ENCODE measurements around the gene ABLIM3.

The ABLIM3 gene

DNA sequence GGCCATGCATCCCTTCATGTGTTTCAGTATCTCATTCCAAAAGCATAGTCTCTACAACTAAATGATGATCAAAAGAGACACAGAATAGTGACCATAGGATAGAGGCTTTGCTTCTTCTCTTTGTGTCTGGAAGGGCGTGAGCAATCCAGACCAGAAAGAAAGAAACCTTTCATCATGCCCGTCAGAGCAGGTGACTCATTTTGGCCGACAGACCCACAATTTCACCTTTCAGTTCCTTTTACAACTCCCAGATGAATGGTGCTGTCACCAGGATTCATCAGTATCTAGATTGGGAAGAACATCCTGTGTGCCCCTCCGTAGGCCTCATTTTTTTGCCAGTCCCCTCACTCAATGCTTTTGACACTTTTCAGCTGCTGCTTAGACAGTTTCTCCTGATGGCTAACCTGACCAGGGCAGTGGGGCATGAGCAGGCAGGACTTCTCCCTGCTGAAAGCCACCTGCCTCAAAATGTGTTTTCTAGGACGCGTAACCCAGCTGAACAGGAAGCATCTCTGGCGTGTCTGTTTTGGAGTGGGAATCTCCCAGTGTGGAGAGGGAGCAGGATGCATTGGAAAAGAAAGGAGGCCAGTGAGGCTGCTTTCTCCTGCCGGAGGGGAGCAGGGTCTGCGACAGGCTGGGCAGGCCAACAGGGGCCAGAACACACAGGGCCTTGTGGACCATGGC is 21.2 kb downstream of the ABLIM3 start:
- no peaks in the 10 kb centered on the region for H3K36me3 ChIP-seq (ENCODE audit: control insufficient read depth, insufficient read depth, low read length)
- H3K9me3 ChIP-seq (ENCODE audit: control insufficient read depth, insufficient read depth, low read length) = no peaks in the 10 kb centered on the region
- H3K27me3 ChIP-seq (ENCODE audit: control insufficient read depth, insufficient read depth, low read length) = no peaks in the 10 kb centered on the region
- H3K4me3 ChIP-seq (ENCODE audit: low read depth, low read length) = no peak overlapping the region
- no peak overlapping the region for H3K9ac ChIP-seq (ENCODE audit: low read depth, low read length)
- H3K4me1 ChIP-seq (ENCODE audit: control insufficient read depth, insufficient read depth, low read length) = no peaks in the 10 kb centered on the region

DNA sequence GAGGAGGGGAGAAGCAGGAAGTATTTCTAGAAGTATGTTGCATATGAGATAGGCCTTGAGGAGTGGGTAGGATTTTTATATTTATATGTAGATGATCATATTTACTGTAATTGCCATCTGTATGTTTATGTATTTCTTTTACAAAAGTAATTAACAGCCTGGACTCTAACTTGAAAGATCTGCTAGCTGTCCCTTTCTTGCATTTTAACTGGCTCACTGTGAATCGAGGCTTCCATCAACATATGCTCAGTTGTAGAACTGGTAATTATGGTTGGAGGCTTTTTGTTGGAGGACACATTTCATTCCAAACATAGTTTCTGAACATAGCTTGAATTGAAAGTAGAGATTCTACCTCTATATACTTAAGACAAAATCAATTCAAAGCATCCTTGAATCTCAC is 23.4 kb downstream of the ABLIM3 start:
- Histone ChIP-seq H3K4me3 (ENCODE audit: low read depth, low read length) (no peak overlapping the region), H3K36me3 (ENCODE audit: control insufficient read depth, insufficient read depth, low read length) (no peaks in the 10 kb centered on the region), H3K9ac (ENCODE audit: low read depth, low read length) (no peak overlapping the region), H3K27me3 (ENCODE audit: control insufficient read depth, insufficient read depth, low read length) (no peaks in the 10 kb centered on the region), H3K9me3 (ENCODE audit: control insufficient read depth, insufficient read depth, low read length) (no peaks in the 10 kb centered on the region), H3K4me1 (ENCODE audit: control insufficient read depth, insufficient read depth, low read length) (no peaks in the 10 kb centered on the region)

DNA sequence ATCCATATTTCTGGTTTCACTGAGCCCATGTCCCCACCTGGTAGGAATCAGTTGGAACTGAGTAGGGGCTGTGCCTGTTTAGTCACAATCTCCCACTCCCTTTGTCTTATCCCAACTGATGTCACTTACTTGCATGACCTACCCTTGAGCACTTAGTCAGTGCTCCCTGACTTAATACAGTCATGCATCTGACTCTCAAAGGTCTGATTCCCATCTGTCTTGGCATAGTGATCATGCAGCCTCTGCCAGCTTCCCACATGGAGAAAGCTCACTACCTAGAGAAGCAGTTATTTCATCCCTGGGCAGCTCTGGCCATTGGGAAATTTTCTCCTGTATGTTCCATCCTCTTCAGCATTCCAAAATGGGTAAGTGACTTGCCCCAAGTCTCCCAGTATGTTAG is 24.8 kb downstream of the ABLIM3 start:
- no peak overlapping the region for H3K4me3 ChIP-seq (ENCODE audit: low read depth, low read length)
- H3K4me1 ChIP-seq (ENCODE audit: control insufficient read depth, insufficient read depth, low read length) = no peaks in the 10 kb centered on the region
- no peaks in the 10 kb centered on the region for H3K9me3 ChIP-seq (ENCODE audit: control insufficient read depth, insufficient read depth, low read length)
- no peaks in the 10 kb centered on the region for H3K36me3 ChIP-seq (ENCODE audit: control insufficient read depth, insufficient read depth, low read length)
- no peaks in the 10 kb centered on the region for H3K27me3 ChIP-seq (ENCODE audit: control insufficient read depth, insufficient read depth, low read length)
- no peak overlapping the region for H3K9ac ChIP-seq (ENCODE audit: low read depth, low read length)

DNA sequence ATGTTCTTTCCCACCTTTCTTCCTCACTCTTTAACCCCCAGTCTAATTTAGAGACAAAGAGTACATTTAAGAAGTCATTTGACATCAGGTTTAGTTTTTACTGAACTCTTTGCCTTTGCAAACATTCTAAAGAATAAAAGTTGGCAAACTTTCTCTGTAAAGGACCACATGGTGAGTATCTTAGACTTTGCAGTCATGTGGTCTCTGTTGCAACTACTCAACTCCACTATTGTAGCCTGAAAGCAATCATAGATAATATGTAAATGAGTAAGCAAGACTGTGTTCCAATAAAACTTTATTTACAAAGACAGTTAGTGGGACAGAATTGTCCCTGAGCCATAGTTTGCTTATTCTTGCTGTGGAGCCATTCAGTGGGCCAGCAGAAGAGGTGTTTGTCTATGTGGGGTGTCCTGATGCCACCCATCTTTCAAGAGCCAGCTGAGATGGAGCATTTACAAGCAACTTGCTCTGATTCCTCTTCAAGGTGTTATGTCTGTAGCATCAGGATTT is 25.4 kb downstream of the ABLIM3 start:
- no peak overlapping the region for H3K4me3 ChIP-seq (ENCODE audit: low read depth, low read length)
- no peaks in the 10 kb centered on the region for H3K27me3 ChIP-seq (ENCODE audit: control insufficient read depth, insufficient read depth, low read length)
- no peaks in the 10 kb centered on the region for H3K4me1 ChIP-seq (ENCODE audit: control insufficient read depth, insufficient read depth, low read length)
- H3K9ac ChIP-seq (ENCODE audit: low read depth, low read length) = no peak overlapping the region
- H3K9me3 ChIP-seq (ENCODE audit: control insufficient read depth, insufficient read depth, low read length) = no peaks in the 10 kb centered on the region
- H3K36me3 ChIP-seq (ENCODE audit: control insufficient read depth, insufficient read depth, low read length) = no peaks in the 10 kb centered on the region

DNA sequence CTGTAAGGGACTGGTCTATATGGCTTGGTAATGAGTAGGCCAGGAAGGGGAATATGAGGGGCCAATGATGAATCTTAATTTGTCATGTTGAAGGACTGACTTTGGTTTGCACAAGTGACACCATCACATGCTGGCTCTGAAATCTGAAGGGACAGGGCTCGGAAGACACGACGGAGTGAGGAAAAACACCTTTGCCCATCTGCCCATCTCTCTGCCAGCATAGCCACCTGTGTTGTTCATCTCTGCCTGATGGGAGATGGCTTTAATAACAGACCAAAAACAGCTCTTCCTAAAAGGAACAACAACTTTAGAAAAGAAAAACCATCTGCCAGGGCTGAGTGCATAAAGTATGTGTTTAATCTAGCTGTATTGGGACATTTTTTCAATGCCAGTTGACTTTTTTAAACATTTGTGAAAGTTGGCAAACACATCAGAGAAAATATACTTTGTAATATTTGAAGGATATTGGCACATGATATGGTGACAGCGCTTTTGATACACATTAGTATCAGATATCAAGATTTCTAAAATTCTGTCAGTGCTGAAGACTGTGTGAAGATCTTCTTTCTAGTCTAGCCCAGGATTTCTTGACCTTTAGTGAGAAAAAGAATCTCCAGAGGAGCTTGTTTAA is 27.1 kb downstream of the ABLIM3 start:
- Histone ChIP-seq H3K9me3 (ENCODE audit: control insufficient read depth, insufficient read depth, low read length) (no peaks in the 10 kb centered on the region), H3K4me1 (ENCODE audit: control insufficient read depth, insufficient read depth, low read length) (no peaks in the 10 kb centered on the region), H3K9ac (ENCODE audit: low read depth, low read length) (no peak overlapping the region), H3K27me3 (ENCODE audit: control insufficient read depth, insufficient read depth, low read length) (no peaks in the 10 kb centered on the region), H3K4me3 (ENCODE audit: low read depth, low read length) (no peak overlapping the region), H3K36me3 (ENCODE audit: control insufficient read depth, insufficient read depth, low read length) (no peaks in the 10 kb centered on the region)

DNA sequence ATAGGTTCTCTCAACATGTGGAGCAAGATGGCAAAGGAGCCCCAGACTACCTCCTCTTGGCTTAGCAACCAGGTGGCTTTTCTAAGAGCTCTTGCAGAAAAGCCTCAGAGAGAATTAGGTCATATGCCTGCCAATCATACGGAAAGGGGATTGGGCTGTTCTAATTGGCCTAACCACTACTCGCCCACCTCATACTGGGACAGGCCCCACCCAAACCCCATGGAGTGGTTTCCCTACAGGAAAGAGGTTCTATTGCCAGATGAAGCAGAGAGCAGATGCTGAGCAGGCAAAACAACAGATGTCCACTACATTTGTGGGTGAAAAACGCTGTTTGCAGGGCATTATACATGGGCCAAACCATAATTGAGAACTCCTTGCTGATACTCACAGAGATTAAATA is 29.0 kb downstream of the ABLIM3 start:
- Histone ChIP-seq H3K27me3 (ENCODE audit: control insufficient read depth, insufficient read depth, low read length) (no peaks in the 10 kb centered on the region), H3K4me1 (ENCODE audit: control insufficient read depth, insufficient read depth, low read length) (no peaks in the 10 kb centered on the region), H3K4me3 (ENCODE audit: low read depth, low read length) (no peak overlapping the region), H3K9me3 (ENCODE audit: control insufficient read depth, insufficient read depth, low read length) (no peaks in the 10 kb centered on the region), H3K9ac (ENCODE audit: low read depth, low read length) (no peak overlapping the region), H3K36me3 (ENCODE audit: control insufficient read depth, insufficient read depth, low read length) (no peaks in the 10 kb centered on the region)

DNA sequence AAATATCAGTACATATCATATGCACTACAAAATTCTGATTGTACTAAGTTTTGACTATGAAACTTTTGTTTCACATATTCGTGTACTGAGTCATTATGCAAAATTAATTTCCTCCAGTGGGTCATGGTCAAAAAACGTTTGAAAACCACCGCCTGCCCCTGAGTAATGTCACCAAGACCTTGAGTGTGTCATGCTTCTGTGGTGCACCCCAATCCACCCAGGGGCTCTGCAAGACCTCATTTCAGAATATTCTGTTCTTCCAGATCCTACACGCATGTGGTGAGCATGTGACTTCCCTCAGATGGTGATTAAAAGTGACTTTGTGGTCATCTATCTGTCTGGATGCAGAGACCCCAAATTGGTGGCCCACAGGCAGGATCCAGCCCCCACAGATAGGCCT is 31.0 kb downstream of the ABLIM3 start:
- Histone ChIP-seq H3K9me3 (ENCODE audit: control insufficient read depth, insufficient read depth, low read length) (no peaks in the 10 kb centered on the region), H3K27me3 (ENCODE audit: control insufficient read depth, insufficient read depth, low read length) (no peaks in the 10 kb centered on the region), H3K4me3 (ENCODE audit: low read depth, low read length) (no peak overlapping the region), H3K4me1 (ENCODE audit: control insufficient read depth, insufficient read depth, low read length) (no peaks in the 10 kb centered on the region), H3K9ac (ENCODE audit: low read depth, low read length) (no peak overlapping the region), H3K36me3 (ENCODE audit: control insufficient read depth, insufficient read depth, low read length) (no peaks in the 10 kb centered on the region)

DNA sequence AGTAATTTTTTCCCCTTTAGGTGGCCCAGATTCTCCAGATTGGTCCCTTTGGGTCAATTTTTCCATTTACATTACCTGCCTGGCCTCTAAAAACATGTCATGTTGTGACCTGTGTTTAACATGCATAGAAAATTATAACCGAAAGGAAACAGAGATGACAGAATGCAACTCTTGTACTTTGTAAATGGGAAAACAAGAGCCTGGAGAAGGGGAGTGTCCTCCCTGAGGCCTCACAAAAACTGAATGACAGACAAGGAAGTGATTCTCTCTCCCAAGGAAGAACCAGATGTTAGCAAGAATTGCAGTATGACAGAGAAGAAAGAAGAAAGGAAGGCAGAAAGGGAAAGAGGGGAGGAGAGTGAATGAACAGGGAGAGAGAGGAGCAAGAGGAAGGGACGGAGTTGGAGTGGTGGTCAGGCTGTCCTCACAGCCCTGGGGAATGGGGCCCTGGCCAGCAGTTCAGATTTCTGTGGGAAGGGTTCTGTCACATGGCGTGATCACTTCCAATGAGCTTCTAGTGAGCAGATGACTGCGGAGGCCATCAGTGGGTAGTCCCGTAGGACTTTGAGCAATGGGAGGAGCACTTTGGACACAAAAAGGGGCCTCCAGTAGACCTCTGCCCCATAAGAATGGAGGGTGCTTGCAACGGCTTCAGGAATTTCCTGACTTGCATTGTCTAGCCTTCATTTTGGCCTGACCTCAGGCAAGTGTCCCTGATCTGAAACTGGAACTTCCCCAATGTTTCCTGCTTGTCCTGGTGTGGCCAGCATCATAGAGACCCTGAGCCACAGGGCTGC is 31.6 kb downstream of the ABLIM3 start:
- Histone ChIP-seq H3K36me3 (ENCODE audit: control insufficient read depth, insufficient read depth, low read length) (no peaks in the 10 kb centered on the region), H3K9ac (ENCODE audit: low read depth, low read length) (no peak overlapping the region), H3K27me3 (ENCODE audit: control insufficient read depth, insufficient read depth, low read length) (no peaks in the 10 kb centered on the region), H3K4me1 (ENCODE audit: control insufficient read depth, insufficient read depth, low read length) (no peaks in the 10 kb centered on the region), H3K4me3 (ENCODE audit: low read depth, low read length) (no peak overlapping the region), H3K9me3 (ENCODE audit: control insufficient read depth, insufficient read depth, low read length) (no peaks in the 10 kb centered on the region)

DNA sequence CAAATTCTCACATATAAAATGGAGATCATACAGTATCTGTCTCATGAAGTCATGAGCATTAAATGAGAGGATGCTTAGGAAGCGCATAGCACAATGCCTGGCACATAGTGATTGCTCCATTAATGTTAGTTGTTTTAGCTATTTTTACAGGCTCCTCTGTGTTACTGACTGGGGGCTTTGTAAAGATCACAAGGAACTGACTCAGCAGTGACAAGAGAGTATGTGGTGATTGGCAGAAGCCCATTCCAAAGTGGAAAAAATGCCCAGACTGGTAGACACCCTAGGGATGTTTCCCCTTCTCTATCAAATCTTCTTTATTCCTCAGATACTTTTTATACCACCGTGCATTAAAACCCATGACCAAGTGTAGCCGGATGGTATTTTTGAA is 33.5 kb downstream of the ABLIM3 start:
- no peak overlapping the region for H3K4me3 ChIP-seq (ENCODE audit: low read depth, low read length)
- no peaks in the 10 kb centered on the region for H3K4me1 ChIP-seq (ENCODE audit: control insufficient read depth, insufficient read depth, low read length)
- H3K9ac ChIP-seq (ENCODE audit: low read depth, low read length) = no peak overlapping the region
- no peaks in the 10 kb centered on the region for H3K9me3 ChIP-seq (ENCODE audit: control insufficient read depth, insufficient read depth, low read length)
- no peaks in the 10 kb centered on the region for H3K27me3 ChIP-seq (ENCODE audit: control insufficient read depth, insufficient read depth, low read length)
- H3K36me3 ChIP-seq (ENCODE audit: control insufficient read depth, insufficient read depth, low read length) = no peaks in the 10 kb centered on the region

DNA sequence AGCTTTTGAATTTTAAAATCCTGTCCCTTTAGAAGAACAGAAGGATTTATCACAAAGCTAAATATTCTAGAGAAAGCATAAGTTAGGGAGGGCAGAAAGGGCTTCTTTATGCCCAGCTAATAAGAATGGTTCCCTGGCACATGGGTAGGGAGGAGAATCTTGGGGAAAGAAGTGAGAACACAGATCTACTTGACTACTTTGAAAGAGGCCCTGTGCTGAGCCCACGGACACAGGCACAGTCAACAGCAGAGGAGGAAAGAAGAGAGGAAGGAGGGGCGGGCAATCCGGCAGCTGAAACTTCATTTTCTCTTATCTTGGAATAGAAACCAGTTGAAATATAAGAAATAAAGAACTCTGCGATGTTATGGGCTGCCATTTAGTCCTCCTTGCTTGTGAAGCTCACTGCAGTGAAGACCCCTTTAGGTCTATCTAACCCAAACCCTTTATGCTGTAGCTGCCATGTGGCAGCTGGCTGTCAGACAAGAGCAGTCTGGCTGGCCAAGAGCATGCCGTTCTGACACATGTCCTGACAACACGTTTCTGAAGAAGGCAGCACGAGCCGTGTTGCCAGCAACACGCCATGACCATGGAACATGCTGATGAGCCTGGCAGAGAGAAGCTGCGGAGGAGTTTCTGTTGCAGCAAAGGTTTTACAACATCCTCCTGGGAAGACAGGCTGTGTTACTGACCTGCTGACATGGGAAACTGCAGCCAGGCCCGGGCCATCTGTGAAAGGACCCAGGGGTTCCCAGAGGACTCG is 34.2 kb downstream of the ABLIM3 start:
- Histone ChIP-seq H3K36me3 (ENCODE audit: control insufficient read depth, insufficient read depth, low read length) (no peaks in the 10 kb centered on the region), H3K9me3 (ENCODE audit: control insufficient read depth, insufficient read depth, low read length) (no peaks in the 10 kb centered on the region), H3K4me3 (ENCODE audit: low read depth, low read length) (no peak overlapping the region), H3K9ac (ENCODE audit: low read depth, low read length) (no peak overlapping the region), H3K4me1 (ENCODE audit: control insufficient read depth, insufficient read depth, low read length) (no peaks in the 10 kb centered on the region), H3K27me3 (ENCODE audit: control insufficient read depth, insufficient read depth, low read length) (no peaks in the 10 kb centered on the region)

DNA sequence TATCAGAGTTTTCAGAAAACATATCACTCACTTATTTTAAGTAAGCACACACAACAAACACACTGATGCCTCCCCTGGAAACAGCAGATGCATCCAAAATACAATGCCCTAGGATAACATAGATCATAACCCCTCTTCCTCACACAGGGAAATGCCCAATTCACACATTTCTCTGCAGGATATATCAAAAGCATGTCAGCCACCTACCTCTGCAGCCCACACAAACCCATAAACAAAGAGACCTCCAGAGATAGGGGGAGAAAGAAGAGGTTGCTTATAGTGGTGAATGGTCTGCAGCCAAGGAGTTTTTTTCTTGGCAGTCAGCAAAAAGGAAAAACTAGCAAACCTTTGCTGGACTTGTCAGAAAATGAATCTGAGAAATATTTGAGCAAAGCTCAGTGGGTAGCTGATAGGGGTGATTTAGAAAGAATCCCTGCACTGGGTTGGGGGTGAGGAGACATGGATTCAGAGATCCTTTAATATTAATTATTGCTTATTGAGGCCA is 36.1 kb downstream of the ABLIM3 start:
- no peak overlapping the region for H3K9ac ChIP-seq (ENCODE audit: low read depth, low read length)
- H3K4me3 ChIP-seq (ENCODE audit: low read depth, low read length) = no peak overlapping the region
- no peaks in the 10 kb centered on the region for H3K4me1 ChIP-seq (ENCODE audit: control insufficient read depth, insufficient read depth, low read length)
- no peaks in the 10 kb centered on the region for H3K9me3 ChIP-seq (ENCODE audit: control insufficient read depth, insufficient read depth, low read length)
- H3K27me3 ChIP-seq (ENCODE audit: control insufficient read depth, insufficient read depth, low read length) = no peaks in the 10 kb centered on the region
- no peaks in the 10 kb centered on the region for H3K36me3 ChIP-seq (ENCODE audit: control insufficient read depth, insufficient read depth, low read length)
